HepG2 (cell line): Measurements from ENCODE around the gene INO80B. TPM values are rescaled to one million over a fixed set of nuclear protein-coding genes. Genes with fewer than 3 reads are reported as not detected.
A peak's percentile ranks its signal among the peaks of the same experiment; 100 is the strongest.

ENCODE experiments used
- ARNTL ChIP-seq: sonication (generic); formaldehyde crosslinking; IDR thresholded peaks from 2 replicates; pipeline ENCODE4 v1.4.0; 2020; ENCODE audit warnings: mild to moderate bottlenecking, missing genetic modification reagents
- ATF7-NPFF ChIP-seq: sonication (generic); formaldehyde crosslinking; IDR thresholded peaks from 2 replicates; pipeline ENCODE4 v1.8.1; 2023; ENCODE audit warnings: mild to moderate bottlenecking, low read depth, missing genetic modification reagents, moderate library complexity
- IRF2 ChIP-seq: IDR thresholded peaks from 2 replicates; pipeline ENCODE4 v1.6.1; 2018; ENCODE audit warnings: missing genetic modification reagents, missing compliant biosample characterization
- JARID2 ChIP-seq: sonication (generic); formaldehyde crosslinking; IDR thresholded peaks from 2 replicates; pipeline ENCODE4 v1.8.1; 2023; ENCODE audit warnings: missing genetic modification reagents, inconsistent platforms; ENCODE audit not compliant: insufficient replicate concordance
- NCOA2 ChIP-seq: sonication (generic); formaldehyde crosslinking; IDR thresholded peaks from 2 replicates; pipeline ENCODE4 v1.8.0; 2022; ENCODE audit warnings: inconsistent platforms
- ZBED4 ChIP-seq: sonication (generic); formaldehyde crosslinking; IDR thresholded peaks from 2 replicates; pipeline ENCODE4 v1.4.0; 2020; ENCODE audit warnings: missing genetic modification reagents, borderline replicate concordance
- ZBTB38 ChIP-seq: sonication (generic); formaldehyde crosslinking; IDR thresholded peaks from 2 replicates; pipeline ENCODE4 v1.5.1; 2020; ENCODE audit warnings: mild to moderate bottlenecking, missing genetic modification reagents
- ZMYM2 ChIP-seq: sonication (generic); formaldehyde crosslinking; IDR thresholded peaks from 2 replicates; pipeline ENCODE4 v1.8.0; 2022; ENCODE audit warnings: mild to moderate bottlenecking, missing genetic modification reagents
- ZNF160 ChIP-seq: sonication (generic); formaldehyde crosslinking; IDR thresholded peaks from 2 replicates; pipeline ENCODE4 v1.8.0; 2022; ENCODE audit warnings: mild to moderate bottlenecking, inconsistent platforms, missing genetic modification reagents
- ZNF180 ChIP-seq: sonication (generic); formaldehyde crosslinking; IDR thresholded peaks from 2 replicates; pipeline ENCODE4 v1.4.0; 2020; ENCODE audit warnings: low read depth, missing genetic modification reagents, borderline replicate concordance
- ZNF704 ChIP-seq: sonication (generic); formaldehyde crosslinking; IDR thresholded peaks from 2 replicates; pipeline ENCODE4 v1.8.1; 2023; ENCODE audit warnings: mild to moderate bottlenecking, inconsistent platforms, moderate library complexity, missing genetic modification reagents, borderline replicate concordance
- ZNF713 ChIP-seq: sonication (generic); formaldehyde crosslinking; IDR thresholded peaks from 2 replicates; pipeline ENCODE4 v1.4.0; 2020; ENCODE audit warnings: mild to moderate bottlenecking, missing genetic modification reagents
- polyA plus RNA-seq, 8 experiments: library from polyadenylated mRNA; depleted of rRNA in 3 of 8; stranded (reverse) in 7 of 8; unstranded in 1 of 8; fragments of >200 nt; fragmentation: Illumina TruSeq in 4 of 8; extraction: Trizol in 4 of 8; gene quantifications; 2 replicates each; pipeline versions ENCODE4 v1.2.1 to v1.2.3, GENCODE V29; 2011 to 2016; ENCODE audit warnings: low read depth in 4 of 8, missing spikeins in 1 of 8, mixed read lengths in 1 of 8; ENCODE audit not compliant: insufficient read depth in 1 of 8
- total RNA-seq, 5 experiments: library from RNA; depleted of rRNA; stranded (reverse); fragments of >200 nt; fragmentation: Illumina TruSeq; extraction: Trizol; gene quantifications; 2 replicates each; pipeline ENCODE4 v1.2.3, GENCODE V29; 2016; ENCODE audit warnings: low read depth in 1 of 5
- TF ChIP-seq, protein P1 (sequence below): sonication (generic); formaldehyde crosslinking; IDR thresholded peaks from 2 replicates; pipeline ENCODE4 v1.4.0; 2020; ENCODE audit warnings: mild to moderate bottlenecking, missing genetic modification reagents
- TF ChIP-seq, protein P2 (sequence below): sonication (generic); formaldehyde crosslinking; IDR thresholded peaks from 2 replicates; pipeline ENCODE4 v1.5.0; 2020; ENCODE audit warnings: mild to moderate bottlenecking, missing genetic modification reagents, borderline replicate concordance
- TF ChIP-seq, protein P3 (sequence below): sonication (generic); formaldehyde crosslinking; conservative IDR thresholded peaks from 2 replicates; pipeline ENCODE4 v1.4.0; 2020; ENCODE audit warnings: missing genetic modification reagents

INO80B gene
- total and polyA plus RNA-seq, 2 of the 13 experiments (the other 11 are each of a cell fraction or from before 2014, with no cell fraction given) = 6.2 to 14.5 TPM

- TF ChIP-seq ZBED4 (CRISPR knock-in tag) = no peak
- no peak for TF ChIP-seq NCOA2 (CRISPR knock-in tag)
- no peak for TF ChIP-seq ZBTB38 (CRISPR knock-in tag)
- TF ChIP-seq ATF7-NPFF = peak; percentile 30; the same call in 1 of the 2 replicates
- TF ChIP-seq ZNF713 (CRISPR knock-in tag) = no peak
- no peak for TF ChIP-seq ZNF704 (CRISPR knock-in tag)
- TF ChIP-seq ARNTL = no peak
- TF ChIP-seq, protein P1, sequence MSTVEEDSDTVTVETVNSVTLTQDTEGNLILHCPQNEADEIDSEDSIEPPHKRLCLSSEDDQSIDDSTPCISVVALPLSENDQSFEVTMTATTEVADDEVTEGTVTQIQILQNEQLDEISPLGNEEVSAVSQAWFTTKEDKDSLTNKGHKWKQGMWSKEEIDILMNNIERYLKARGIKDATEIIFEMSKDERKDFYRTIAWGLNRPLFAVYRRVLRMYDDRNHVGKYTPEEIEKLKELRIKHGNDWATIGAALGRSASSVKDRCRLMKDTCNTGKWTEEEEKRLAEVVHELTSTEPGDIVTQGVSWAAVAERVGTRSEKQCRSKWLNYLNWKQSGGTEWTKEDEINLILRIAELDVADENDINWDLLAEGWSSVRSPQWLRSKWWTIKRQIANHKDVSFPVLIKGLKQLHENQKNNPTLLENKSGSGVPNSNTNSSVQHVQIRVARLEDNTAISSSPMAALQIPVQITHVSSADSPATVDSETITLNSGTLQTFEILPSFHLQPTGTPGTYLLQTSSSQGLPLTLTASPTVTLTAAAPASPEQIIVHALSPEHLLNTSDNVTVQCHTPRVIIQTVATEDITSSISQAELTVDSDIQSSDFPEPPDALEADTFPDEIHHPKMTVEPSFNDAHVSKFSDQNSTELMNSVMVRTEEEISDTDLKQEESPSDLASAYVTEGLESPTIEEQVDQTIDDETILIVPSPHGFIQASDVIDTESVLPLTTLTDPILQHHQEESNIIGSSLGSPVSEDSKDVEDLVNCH (CRISPR knock-in tag) = no peak
- no peak for TF ChIP-seq ZNF180 (CRISPR knock-in tag)
- TF ChIP-seq, protein P2, sequence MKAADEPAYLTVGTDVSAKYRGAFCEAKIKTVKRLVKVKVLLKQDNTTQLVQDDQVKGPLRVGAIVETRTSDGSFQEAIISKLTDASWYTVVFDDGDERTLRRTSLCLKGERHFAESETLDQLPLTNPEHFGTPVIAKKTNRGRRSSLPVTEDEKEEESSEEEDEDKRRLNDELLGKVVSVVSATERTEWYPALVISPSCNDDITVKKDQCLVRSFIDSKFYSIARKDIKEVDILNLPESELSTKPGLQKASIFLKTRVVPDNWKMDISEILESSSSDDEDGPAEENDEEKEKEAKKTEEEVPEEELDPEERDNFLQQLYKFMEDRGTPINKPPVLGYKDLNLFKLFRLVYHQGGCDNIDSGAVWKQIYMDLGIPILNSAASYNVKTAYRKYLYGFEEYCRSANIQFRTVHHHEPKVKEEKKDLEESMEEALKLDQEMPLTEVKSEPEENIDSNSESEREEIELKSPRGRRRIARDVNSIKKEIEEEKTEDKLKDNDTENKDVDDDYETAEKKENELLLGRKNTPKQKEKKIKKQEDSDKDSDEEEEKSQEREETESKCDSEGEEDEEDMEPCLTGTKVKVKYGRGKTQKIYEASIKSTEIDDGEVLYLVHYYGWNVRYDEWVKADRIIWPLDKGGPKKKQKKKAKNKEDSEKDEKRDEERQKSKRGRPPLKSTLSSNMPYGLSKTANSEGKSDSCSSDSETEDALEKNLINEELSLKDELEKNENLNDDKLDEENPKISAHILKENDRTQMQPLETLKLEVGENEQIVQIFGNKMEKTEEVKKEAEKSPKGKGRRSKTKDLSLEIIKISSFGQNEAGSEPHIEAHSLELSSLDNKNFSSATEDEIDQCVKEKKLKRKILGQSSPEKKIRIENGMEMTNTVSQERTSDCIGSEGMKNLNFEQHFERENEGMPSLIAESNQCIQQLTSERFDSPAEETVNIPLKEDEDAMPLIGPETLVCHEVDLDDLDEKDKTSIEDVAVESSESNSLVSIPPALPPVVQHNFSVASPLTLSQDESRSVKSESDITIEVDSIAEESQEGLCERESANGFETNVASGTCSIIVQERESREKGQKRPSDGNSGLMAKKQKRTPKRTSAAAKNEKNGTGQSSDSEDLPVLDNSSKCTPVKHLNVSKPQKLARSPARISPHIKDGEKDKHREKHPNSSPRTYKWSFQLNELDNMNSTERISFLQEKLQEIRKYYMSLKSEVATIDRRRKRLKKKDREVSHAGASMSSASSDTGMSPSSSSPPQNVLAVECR (CRISPR knock-in tag) = peak; percentile 63
- TF ChIP-seq ZNF160 (CRISPR knock-in tag) = no peak
- TF ChIP-seq JARID2 (CRISPR knock-in tag) = no peak
- no peak for TF ChIP-seq ZMYM2 (CRISPR knock-in tag)
- TF ChIP-seq, protein P3, sequence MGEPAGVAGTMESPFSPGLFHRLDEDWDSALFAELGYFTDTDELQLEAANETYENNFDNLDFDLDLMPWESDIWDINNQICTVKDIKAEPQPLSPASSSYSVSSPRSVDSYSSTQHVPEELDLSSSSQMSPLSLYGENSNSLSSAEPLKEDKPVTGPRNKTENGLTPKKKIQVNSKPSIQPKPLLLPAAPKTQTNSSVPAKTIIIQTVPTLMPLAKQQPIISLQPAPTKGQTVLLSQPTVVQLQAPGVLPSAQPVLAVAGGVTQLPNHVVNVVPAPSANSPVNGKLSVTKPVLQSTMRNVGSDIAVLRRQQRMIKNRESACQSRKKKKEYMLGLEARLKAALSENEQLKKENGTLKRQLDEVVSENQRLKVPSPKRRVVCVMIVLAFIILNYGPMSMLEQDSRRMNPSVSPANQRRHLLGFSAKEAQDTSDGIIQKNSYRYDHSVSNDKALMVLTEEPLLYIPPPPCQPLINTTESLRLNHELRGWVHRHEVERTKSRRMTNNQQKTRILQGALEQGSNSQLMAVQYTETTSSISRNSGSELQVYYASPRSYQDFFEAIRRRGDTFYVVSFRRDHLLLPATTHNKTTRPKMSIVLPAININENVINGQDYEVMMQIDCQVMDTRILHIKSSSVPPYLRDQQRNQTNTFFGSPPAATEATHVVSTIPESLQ = no peak
- TF ChIP-seq IRF2 (CRISPR knock-in tag) = peak; percentile 55; the same call in 1 of the 2 replicates
Measured at GRCh38 chr2:74413001-74413698, 41.7 kb upstream of the INO80B start (continued).
